Measurements from ENCODE around the gene RNF144A.

DNA sequence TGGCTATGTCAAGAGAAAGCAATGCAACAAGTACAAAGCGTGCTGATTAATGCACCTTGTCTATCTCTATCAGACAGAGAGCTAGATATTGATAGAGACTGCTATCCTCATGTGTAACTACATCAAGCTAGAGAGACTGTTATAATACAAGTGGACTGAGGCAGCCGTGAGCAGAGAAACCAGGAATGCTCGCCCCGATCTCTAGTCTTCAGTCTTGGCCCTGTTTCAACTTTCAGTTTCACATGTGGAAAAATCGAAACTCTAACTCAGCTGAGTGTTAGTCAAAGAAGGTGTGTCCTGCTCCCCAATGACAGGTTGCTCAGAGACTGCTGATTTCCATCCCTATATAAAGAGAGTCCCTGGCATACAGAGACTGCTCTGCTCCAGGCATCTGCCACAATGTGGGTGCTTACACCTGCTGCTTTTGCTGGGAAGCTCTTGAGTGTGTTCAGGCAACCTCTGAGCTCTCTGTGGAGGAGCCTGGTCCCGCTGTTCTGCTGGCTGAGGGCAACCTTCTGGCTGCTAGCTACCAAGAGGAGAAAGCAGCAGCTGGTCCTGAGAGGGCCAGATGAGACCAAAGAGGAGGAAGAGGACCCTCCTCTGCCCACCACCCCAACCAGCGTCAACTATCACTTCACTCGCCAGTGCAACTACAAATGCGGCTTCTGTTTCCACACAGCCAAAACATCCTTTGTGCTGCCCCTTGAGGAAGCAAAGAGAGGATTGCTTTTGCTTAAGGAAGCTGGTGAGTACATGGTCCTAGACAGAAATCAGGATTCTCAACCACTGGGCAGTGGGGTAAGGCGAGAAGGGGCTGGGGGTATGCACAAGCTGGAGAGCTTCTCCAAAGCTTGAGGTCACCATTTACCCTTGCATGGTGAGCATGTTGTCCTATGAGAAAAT is 39.6 kb upstream of the RNF144A start, which contains the start of gene RSAD2:
- TF ChIP-seq, protein P1, sequence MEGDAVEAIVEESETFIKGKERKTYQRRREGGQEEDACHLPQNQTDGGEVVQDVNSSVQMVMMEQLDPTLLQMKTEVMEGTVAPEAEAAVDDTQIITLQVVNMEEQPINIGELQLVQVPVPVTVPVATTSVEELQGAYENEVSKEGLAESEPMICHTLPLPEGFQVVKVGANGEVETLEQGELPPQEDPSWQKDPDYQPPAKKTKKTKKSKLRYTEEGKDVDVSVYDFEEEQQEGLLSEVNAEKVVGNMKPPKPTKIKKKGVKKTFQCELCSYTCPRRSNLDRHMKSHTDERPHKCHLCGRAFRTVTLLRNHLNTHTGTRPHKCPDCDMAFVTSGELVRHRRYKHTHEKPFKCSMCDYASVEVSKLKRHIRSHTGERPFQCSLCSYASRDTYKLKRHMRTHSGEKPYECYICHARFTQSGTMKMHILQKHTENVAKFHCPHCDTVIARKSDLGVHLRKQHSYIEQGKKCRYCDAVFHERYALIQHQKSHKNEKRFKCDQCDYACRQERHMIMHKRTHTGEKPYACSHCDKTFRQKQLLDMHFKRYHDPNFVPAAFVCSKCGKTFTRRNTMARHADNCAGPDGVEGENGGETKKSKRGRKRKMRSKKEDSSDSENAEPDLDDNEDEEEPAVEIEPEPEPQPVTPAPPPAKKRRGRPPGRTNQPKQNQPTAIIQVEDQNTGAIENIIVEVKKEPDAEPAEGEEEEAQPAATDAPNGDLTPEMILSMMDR (IDR thresholded peaks at IDR 0.05): no peak
- TF ChIP-seq ZFX (IDR thresholded peaks at IDR 0.05; ENCODE audit: borderline replicate concordance): no peak
